GM19468 (cell line): ENCODE results near the gene NBPF9.
"Not testable (repeated sequence)": the region's sequence is repeated elsewhere in the genome, so short reads cannot be mapped to it uniquely, and the experiment has no call there.

ENCODE experiments used
- ATAC-seq: cut with Tn5 transposase; IDR thresholded peaks from one replicate; pipeline ENCODE4 v1.9.1; 2021; ENCODE audit warnings: mild to moderate bottlenecking, moderate library complexity, moderate number of reproducible peaks; ENCODE audit not compliant: unreplicated experiment; ENCODE audit errors: extremely low read depth

NBPF9 gene, protein sequence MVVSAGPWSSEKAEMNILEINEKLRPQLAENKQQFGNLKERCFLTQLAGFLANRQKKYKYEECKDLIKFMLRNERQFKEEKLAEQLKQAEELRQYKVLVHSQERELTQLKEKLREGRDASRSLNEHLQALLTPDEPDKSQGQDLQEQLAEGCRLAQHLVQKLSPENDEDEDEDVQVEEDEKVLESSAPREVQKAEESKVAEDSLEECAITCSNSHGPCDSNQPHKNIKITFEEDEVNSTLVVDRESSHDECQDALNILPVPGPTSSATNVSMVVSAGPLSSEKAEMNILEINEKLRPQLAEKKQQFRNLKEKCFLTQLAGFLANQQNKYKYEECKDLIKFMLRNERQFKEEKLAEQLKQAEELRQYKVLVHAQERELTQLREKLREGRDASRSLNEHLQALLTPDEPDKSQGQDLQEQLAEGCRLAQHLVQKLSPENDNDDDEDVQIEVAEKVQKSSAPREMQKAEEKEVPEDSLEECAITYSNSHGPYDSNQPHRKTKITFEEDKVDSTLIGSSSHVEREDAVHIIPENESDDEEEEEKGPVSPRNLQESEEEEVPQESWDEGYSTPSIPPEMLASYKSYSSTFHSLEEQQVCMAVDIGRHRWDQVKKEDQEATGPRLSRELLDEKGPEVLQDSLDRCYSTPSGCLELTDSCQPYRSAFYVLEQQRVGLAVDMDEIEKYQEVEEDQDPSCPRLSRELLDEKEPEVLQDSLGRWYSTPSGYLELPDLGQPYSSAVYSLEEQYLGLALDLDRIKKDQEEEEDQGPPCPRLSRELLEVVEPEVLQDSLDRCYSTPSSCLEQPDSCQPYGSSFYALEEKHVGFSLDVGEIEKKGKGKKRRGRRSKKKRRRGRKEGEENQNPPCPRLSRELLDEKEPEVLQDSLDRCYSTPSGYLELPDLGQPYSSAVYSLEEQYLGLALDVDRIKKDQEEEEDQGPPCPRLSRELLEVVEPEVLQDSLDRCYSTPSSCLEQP (N-terminal part only)

DNA sequence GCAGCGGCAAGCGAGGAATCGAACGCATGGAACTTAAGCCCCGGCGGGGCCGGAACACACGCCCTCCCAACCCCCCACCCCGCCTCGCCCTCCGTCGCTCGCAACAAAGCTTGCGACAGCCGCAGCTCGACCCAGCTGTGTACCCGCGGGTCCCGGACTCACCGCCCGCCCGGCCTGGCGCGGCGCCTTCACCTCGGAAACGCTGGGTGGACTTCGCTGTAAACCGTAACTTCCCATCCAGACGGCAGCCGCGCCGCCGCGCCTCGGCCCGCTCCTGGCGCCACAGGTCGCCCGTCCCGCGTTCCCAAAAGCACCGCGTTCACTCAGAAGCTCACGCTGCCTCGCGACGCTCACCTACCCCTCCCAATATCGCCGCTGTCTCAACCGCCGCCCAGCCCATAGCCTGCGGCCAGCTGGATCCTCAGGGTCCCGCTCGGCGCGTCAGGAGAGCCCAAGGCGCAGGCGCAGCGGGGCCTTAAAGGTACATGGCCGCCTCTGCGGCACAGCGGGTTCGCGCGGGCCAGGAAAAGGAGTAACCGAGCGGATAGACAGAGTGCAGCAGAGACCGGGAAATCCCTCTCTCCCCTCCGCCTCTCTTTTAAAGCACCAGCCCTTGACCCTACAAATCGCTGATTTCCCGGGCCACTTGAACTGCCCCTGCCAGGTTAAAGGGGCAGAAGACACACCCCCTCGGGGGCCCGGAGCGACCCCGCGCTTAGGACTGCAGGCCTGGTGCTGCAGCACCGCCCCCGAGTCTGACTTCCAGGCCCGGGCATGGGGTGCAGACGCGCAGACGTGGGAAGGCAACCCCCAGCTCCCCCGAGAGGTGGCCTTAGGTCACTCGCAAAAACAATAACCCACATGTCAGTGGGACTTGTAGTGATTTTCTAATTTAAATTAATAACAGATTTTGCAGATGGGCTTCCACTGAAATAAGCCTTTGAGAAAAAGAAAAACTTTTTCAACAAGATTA lies at the start of gene NBPF9:
TSS of gene NBPF9 (minus strand) at position 443 of the 973 bp plus-strand sequence. CDS start 21,412 bp downstream, outside the sequence.
- ATAC-seq: peak; percentile 89

DNA sequence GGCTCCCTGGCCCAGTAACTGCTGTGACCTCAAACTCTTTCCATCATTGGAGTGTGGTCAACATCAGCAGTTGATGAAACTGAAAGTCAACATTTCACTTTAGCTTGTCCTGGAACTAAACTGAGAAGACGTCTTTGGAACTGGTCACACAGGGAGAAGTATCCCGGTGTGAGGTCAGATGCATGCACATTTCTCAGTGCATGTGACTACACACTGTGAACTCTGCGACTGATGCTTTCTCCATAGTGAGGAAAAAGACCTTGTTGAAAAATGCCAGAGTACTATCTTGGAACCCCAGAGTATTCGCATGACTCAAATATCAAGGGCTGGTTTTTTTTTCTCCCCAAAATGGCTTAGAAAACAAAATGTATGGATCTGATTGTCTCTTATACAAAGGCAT lies 46.6 kb upstream of the NBPF9 start:
- not testable (repeated sequence) for ATAC-seq

DNA sequence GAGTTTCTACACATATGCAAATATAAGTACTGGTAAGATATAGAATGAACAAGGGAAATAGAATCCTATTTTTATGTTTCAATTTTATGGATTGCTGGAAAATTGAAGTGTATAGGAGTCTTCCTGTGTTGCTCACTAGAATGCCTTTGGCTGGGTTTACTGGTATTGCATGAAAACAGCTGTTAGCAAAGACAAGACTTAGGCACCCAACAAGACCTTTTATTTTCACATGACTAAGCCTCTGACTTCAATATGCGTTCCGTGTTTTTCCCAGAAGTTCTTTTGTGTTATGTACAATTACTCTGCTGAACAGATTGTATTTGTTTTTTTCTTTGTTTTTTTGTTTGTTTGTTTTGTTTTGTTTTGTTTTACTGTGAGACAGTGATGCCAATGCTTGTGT lies 34.2 kb upstream of the NBPF9 start:
- ATAC-seq: not testable (repeated sequence)

DNA sequence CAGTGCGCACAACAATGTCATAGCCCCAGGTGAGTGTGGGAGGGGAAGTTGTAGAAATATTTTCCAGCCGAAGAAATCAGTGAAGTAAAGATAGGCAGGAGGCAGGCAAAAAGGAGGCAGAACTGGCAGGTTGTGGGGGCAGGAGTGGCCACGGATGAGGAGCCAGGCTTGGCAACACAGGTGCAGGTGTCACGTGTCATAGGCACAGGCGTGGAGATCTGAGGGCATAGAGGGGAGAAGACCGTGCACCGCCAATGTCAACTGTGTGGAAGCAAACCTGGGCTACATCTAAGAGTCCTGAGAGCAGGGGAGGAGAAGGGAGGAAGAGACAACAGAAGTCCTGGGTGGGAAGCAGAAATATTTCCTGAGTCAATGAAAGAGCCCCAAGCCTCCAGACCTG lies 27.6 kb upstream of the NBPF9 start:
- ATAC-seq: not testable (repeated sequence)

DNA sequence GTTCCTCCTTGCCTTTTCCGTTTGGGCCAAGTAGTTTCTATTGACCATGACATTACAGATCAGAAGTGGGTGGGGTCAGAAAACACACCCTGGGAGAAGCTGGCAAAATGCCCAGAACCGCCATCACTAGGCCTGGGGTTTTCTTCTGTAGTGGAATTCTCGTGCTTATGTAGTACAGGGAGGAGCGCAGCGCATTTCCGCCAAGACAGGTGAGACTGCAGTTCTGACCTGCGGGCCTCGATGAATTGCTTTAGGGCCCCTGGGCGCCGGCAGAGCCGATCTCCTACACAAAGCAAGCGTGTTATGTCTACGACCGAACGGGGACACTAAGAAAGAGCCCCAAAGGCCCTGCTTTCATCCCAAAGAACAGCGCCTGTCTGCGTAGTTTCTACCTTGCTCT lies 25.9 kb upstream of the NBPF9 start:
- not testable (repeated sequence) for ATAC-seq

DNA sequence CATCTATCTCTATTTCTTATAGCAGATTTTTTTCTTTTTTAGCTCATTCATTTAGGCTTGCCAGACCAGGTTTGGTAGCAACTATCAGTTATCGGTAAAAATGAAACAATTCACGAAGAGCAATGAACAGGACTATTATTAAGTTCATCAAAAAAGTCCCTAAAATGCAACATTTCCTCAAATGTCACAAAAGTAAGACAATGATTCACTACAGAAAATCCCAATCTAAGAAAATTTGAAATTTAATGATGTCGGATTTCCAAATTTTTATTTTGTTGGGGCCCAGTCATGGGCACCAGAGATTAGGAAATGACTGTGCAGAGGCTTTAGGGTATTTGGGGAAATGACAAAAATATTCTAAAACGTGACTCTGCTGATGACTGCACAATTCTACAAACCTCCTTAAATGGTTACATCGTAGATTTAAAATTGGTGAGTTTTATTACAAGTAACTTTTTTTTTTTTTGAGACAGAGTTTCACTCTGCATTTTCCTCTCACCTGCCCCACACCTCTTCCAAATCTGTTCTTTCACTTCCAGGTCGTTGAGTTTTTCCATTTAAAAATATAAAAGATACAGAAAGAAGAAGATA lies 23.3 kb upstream of the NBPF9 start:
- ATAC-seq: not testable (repeated sequence)

DNA sequence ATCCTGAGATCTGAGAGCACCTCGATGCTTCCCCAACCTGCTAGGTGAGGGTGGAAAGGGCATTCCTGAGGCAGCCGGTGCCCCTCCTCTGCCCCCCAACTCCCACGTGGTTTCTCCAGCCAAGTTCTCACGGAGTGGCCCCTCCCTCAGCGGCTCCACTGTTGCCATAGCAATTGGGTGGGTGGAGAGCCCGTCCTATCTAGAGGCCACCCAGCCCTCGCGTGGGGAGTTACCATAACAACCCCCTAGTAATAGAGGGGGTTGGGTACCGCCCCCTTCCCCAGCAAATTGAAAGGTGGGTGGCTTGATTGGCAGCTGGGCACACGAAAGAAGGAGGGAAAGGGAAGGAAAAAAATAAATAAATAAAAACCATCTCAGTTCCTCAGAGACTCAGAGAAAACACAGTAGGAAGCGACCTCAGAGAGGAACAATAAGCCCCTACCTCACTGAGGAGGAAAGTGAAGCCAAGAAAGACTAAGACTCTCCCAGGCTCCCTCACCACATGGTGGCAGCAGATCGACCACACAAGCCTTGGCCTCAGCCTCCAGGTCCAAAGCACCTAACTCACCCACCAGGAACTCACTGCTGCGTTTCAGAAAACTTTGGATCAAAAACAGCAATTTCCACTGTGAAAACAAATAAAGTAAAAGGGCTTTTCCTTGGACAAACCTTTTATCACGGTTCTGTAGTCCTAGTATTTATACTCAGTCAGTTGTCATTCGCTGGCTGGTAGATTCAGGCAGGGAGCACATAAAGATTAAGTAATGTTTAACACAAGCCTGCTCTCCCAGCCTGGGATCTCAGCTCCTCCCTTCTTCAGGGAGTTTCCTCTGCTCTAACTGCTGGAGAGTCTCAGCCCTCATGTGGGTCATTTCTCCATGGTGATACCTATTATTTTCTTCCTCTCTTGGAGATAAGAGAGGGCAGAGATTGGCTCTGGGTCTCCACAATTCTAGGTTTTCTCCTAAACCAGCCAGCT lies 20.9 kb upstream of the NBPF9 start:
- not testable (repeated sequence) for ATAC-seq

DNA sequence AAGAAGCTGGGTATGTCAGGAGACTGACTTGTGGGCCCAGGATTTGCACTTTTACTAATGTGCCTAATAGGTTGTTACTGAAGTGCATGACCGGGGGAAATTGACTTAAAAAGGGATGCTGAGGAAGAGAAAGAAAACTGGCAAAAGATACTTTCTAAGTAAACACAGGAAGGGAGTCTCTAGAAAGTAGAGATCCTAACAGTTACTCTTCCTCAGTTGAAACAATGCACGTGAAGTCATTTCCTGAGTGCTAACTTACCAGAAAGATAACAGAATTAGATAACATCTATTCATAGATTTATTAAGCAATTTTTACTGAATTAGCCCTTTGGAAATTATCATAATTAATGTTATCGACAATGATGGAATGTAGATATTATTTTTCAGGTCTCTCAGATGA lies 9.5 kb upstream of the NBPF9 start:
- ATAC-seq: not testable (repeated sequence)

DNA sequence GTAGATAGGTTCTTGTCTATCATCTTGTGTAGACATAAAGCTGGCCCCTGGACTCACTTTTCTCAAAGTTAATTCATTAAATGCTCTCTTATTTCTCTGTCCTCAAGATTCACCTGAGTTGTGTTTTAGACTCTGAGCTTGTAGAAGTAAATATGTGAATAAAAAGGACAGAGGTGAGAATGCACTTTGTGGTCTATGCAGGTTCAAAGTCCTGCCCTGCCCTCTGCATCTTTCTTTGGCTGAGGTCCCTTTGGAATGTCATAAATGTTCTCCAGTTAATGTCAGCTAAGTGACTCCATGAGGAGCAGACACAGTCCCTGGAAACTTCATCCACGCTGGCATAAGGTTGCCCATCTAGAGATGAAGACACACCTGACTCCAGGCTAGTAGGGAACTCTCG lies 7.0 kb upstream of the NBPF9 start:
- ATAC-seq: not testable (repeated sequence)

DNA sequence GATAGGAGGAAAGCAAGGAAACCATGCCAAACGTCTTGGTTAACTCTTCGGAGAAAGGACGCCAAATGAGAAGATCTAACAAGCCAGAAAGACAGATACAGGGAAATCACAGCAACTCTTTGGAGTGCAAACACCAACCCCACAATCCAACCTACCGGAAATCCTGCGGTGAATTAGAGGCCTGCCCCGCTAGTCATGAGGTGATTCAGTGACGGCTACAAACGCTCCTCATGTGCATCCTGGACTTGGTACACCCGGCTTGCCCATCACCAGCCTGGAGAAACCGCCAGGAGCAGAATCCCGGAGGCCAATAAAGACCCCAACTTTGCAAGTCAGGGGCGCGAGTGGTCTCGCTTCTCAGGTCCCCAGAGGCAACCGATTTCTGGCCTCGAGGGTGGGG lies 777 bp downstream of the NBPF9 start:
- not testable (repeated sequence) for ATAC-seq

DNA sequence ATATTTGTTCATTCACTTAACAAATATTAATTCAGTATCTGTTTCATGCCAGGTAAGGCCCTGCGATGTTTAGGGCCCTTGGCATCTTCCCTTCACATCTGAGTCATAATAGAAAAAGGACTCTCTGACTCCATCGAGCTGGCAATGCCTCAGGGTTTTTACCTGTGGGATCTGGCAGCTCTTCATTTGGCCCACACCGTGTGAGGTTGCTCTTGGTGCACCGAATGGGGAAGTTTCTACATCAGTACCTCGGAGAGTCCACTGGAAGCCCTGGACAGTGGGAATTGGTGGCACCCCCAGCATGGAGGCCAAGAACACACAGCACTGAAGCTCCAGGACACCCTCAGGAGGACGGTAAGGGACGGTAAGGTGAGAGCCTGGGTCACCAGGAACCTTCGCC lies 5.1 kb downstream of the NBPF9 start:
- not testable (repeated sequence) for ATAC-seq

DNA sequence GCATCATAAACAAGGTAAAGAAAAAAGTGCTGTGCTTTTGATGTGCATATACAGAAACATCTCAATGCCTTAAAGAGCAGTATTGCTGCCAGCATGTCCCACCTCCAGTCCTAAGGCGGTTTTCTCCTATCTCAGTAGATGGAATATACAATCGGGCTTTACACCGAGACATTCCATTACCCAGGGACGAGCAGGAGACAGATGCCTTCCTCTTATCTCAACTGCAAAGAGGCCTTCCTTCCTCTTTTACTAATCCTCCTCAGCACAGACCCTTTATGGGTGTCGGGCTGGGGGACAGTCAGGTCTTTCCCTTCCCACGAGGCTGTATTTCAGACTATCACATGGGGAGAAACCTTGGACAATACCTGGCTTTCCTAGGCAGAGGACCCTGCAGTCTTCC lies 10.2 kb downstream of the NBPF9 start:
- ATAC-seq: not testable (repeated sequence)

DNA sequence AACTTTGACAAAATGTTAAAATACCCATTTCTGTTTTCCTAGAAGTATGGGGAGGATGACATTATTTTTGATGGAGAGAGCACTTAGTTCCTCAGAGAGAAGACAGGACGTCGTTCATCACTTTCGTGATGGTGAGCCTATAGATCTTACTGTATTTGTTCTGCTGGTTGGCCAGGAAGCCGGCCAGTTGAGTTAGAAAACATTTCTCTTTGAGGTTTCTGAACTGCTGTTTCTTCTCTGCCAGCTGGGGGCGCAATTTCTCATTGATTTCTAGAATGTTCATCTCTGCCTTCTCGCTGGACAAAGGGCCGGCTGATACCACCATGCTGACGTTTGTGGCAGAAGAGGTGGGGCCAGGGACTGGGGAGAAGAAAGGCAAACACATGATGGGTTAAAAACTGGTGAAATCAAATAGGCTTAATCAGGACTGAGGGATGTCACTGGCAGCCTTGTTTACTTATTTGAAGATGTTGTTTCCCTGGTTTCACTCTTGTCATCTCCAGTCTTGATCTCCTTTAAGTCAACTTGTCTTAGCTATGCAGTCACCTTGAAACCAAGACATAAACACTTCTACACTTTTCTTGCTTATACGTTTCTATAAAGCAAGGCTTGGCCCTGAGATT lies 27.7 kb downstream of the NBPF9 start:
- ATAC-seq: not testable (repeated sequence)

DNA sequence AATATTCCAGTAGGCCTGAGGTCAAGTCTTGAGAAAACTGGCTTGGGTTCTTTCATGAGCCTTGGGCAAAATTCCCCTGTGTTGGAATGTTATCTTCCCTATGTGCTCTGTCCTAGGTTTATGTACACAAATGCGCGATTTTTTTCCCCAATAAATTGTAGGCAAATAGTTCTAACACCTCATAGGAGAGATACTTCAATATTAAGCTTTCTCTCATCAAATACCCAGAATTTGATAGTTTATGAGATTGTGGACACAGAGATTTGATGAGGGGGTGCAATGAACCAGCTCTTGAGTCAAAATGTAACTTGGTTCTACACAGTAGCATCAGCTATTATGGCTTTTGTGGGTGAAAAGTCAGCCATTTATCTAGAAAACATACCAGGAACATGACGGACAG lies 38.7 kb downstream of the NBPF9 start:
- not testable (repeated sequence) for ATAC-seq

DNA sequence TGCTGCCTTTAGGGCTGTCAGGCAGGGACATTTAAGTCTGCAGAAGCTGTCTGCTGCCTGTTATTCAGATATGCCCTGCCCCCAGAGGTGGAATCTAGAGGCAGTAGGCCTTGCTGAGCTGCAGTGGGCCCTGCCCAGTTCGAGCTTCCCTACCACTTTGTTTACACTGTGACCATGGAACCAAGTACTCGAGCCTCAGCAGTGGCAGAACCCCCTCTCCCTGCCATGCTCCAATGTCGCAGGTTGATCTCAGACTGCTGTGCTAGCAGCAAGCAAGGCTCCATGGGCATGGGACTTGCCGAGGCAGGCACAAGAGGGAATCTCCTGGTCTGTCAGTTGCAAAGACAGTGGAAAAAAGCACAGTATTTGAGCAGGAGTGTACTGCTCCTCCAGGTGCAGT lies 60.3 kb downstream of the NBPF9 start:
- ATAC-seq: not testable (repeated sequence)

DNA sequence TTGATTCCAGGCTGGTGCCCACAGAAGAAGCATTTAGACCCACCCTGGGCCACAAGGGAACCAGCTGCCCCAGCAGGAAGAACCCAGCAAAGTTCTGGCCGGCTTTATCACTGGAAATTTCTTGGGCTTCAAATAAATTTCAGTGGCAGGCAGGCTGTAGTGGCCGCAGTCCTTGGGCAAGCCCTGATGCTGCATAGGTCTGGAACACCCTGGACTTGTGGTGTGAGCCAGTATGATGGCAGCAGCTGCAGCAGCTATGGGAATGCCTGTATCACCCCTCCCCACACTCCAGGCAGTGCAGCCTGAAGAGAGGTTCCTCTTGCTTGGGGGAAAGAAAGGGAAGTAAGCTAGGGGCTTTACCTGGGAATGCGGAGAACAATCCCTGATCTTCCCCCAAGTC lies 69.4 kb downstream of the NBPF9 start:
- ATAC-seq: not testable (repeated sequence)

DNA sequence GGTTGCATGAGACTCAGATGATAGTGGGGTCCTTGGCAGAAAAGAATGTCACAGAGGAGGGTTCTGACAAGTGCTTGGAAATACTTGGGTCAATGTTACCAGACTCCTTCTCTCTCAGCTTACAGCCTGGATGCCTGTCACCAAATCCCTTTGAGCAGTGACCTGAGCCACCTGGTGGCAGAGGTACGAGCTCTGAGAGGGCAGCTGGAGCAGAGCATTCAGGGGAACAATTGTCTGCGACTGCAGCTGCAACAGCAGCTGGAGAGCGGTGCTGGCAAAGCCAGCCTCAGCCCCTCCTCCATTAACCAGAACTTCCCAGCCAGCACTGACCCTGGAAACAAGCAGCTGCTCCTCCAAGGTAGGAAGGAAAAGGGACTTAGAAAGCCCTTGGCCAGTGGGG lies 79.0 kb downstream of the NBPF9 start:
- not testable (repeated sequence) for ATAC-seq

DNA sequence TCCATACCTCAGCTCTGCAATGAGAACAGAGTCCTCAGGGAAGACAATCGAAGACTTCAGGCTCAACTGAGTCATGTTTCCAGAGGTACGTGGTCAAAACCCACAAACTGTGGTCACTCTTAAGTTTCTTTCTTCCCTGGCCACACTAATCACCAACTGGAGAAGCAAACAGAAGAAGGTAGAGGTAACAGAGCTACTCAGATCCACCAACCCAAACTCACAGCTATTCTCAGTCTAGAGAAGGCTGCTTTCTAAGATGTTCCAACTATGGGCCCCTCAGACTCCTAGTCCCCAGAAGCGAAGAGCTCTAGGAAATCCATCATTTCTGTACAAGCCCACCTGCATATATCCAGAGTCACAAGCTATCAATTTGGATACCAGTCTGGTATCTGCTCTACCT lies 84.8 kb downstream of the NBPF9 start:
- ATAC-seq: not testable (repeated sequence)
